H1 (cell line): ENCODE data around the gene EVI2B. TPM values are rescaled to one million over a fixed set of nuclear protein-coding genes. Genes with fewer than 3 reads are reported as not detected.

Source experiments
- CTCF ChIA-PET: fragments of 300-600 bp; sonication (Branson Sonifier 250); formaldehyde crosslinking; loops from one replicate; lab custom pipeline; 2021; ENCODE audit not compliant: partially characterized antibody; lab: Charles Lee
- POLR2A ChIA-PET: fragments of 300-600 bp; sonication (Branson Sonifier 250); formaldehyde crosslinking; loops from one replicate; lab custom pipeline; 2021; ENCODE audit warnings: inconsistent platforms; ENCODE audit not compliant: partially characterized antibody; lab: Charles Lee
- DNase-seq, 2 experiments: peaks; one replicate each; pipeline versions ENCODE4 v3.0.0 to v3.0.0-alpha.2; 2010 to 2022; ENCODE audit warnings: low spot score in 2 of 2, low read depth in 1 of 2, mixed read lengths in 1 of 2
- FAIRE-seq: peaks from 2 replicates; lab custom pipeline; 2011; peaks lifted over from hg19 to GRCh38; lab: Jason Lieb, UNC
- H2AFZ ChIP-seq: 2 replicates; pipeline ENCODE4 v1.8.1; 2012; ENCODE audit warnings: low read length, inconsistent platforms
- H2AK5ac ChIP-seq: 2 replicates; pipeline ENCODE4 v1.6.1; 2013; ENCODE audit warnings: low read depth, low read length
- H2BK120ac ChIP-seq: replicated peaks from 2 replicates; pipeline ENCODE3; 2013; ENCODE audit warnings: low read depth, low read length, inconsistent platforms
- H2BK12ac ChIP-seq: 2 replicates; pipeline ENCODE4 v1.6.1; 2013; ENCODE audit warnings: low read depth, low read length
- H2BK15ac ChIP-seq: 2 replicates; pipeline ENCODE4 v1.6.1; 2013; ENCODE audit warnings: low read length
- H2BK20ac ChIP-seq: 2 replicates; pipeline ENCODE4 v1.6.1; 2013; ENCODE audit warnings: low read length
- H2BK5ac ChIP-seq: 2 replicates; pipeline ENCODE4 v1.6.1; 2013; ENCODE audit warnings: low read depth, low read length
- H3K14ac ChIP-seq: 2 replicates; pipeline ENCODE4 v1.6.1; 2013; ENCODE audit warnings: inconsistent platforms; ENCODE audit not compliant: insufficient read length
- H3K18ac ChIP-seq: 2 replicates; pipeline ENCODE4 v1.6.1; 2013; ENCODE audit warnings: low read length; ENCODE audit errors: extremely low read depth
- H3K23ac ChIP-seq: 2 replicates; pipeline ENCODE4 v1.6.1; 2013; ENCODE audit warnings: inconsistent platforms; ENCODE audit not compliant: insufficient read length
- H3K23me2 ChIP-seq: 2 replicates; pipeline ENCODE4 v1.6.1; 2013; ENCODE audit warnings: low read depth, low read length
- H3K27ac ChIP-seq: 2 replicates; pipeline ENCODE4 v1.6.1; 2011; ENCODE audit warnings: low read depth, low read length, inconsistent platforms
- H3K27me3 ChIP-seq, 4 experiments: replicated peaks in 1 of 4; 1 replicate in 1 of 4; 2 replicates in 3 of 4; pipeline versions ENCODE4 v1.6.1 to v1.8.1; 2011 to 2013; ENCODE audit warnings: low read length in 3 of 4, mild to moderate bottlenecking in 3 of 4, inconsistent platforms in 2 of 4, mixed read lengths in 2 of 4, moderate library complexity in 1 of 4; ENCODE audit not compliant: control insufficient read depth in 3 of 4, insufficient read depth in 3 of 4; ENCODE audit errors: extremely low read depth in 1 of 4
- H3K36me3 ChIP-seq, 4 experiments: 2 replicates each; pipeline versions ENCODE4 v1.6.1 to v1.8.1; 2011 to 2013; ENCODE audit warnings: mild to moderate bottlenecking in 4 of 4, low read length in 3 of 4, moderate library complexity in 2 of 4, control low read depth in 1 of 4, inconsistent platforms in 1 of 4; ENCODE audit not compliant: insufficient read depth in 4 of 4, control insufficient read depth in 2 of 4
- H3K4ac ChIP-seq: replicated peaks from 2 replicates; pipeline ENCODE3; 2013; ENCODE audit warnings: low read length, low read depth, mixed read lengths, inconsistent platforms; ENCODE audit not compliant: insufficient read length
- H3K4me1 ChIP-seq, 4 experiments: replicated peaks in 1 of 4; 1 replicate in 1 of 4; 2 replicates in 3 of 4; pipeline versions ENCODE4 v1.6.1 to v1.8.1; 2011 to 2013; ENCODE audit warnings: low read length in 3 of 4, inconsistent platforms in 2 of 4, mixed read lengths in 1 of 4; ENCODE audit not compliant: insufficient read depth in 4 of 4, control insufficient read depth in 3 of 4
- H3K4me2 ChIP-seq, 2 experiments: 2 replicates each; pipeline versions ENCODE4 v1.6.1 to v1.8.1; 2011 to 2013; ENCODE audit warnings: low read depth in 2 of 2, low read length in 2 of 2, control low read depth in 1 of 2, inconsistent platforms in 1 of 2, mild to moderate bottlenecking in 1 of 2; ENCODE audit not compliant: insufficient read depth in 1 of 2
- H3K4me3 ChIP-seq, 4 experiments: fragments of 200-600, 300-600 bp in 1 of 4; sonication (generic), shearing (Covaris generic), sonication (Bioruptor Twin) in 1 of 4; 2 replicates each; pipeline versions ENCODE4 v1.5.1 to v1.8.1; 2011 to 2016; ENCODE audit warnings: low read length in 4 of 4, low read depth in 3 of 4, control low read depth in 2 of 4, inconsistent platforms in 2 of 4, mild to moderate bottlenecking in 2 of 4, mixed read lengths in 1 of 4, moderate library complexity in 1 of 4; ENCODE audit not compliant: insufficient read depth in 2 of 4; ENCODE audit errors: extremely low read depth in 1 of 4
- H3K56ac ChIP-seq: replicated peaks from 2 replicates; pipeline ENCODE3; 2013; ENCODE audit warnings: low read depth, mild to moderate bottlenecking, mixed read lengths, low read length, inconsistent platforms; ENCODE audit not compliant: insufficient read length
- H3K79me1 ChIP-seq: 2 replicates; pipeline ENCODE4 v1.6.1; 2013; ENCODE audit warnings: low read depth, low read length, control low read depth
- H3K79me2 ChIP-seq, 2 experiments: 2 replicates each; pipeline versions ENCODE4 v1.6.1 to v1.8.1; 2012 to 2013; ENCODE audit warnings: low read length in 2 of 2, mild to moderate bottlenecking in 2 of 2, inconsistent platforms in 1 of 2; ENCODE audit not compliant: insufficient read depth in 2 of 2, control insufficient read depth in 1 of 2
- H3K9ac ChIP-seq, 4 experiments: replicated peaks in 1 of 4; 1 replicate in 1 of 4; 2 replicates in 3 of 4; pipeline versions ENCODE4 v1.6.1 to v1.8.1; 2011 to 2013; ENCODE audit warnings: low read depth in 3 of 4, low read length in 3 of 4, control low read depth in 2 of 4, mild to moderate bottlenecking in 2 of 4, moderate library complexity in 2 of 4, inconsistent platforms in 1 of 4; ENCODE audit errors: extremely low read depth in 1 of 4
- H3K9me3 ChIP-seq, 2 experiments: 2 replicates each; pipeline versions ENCODE4 v1.6.1 to v1.8.1; 2012 to 2013; ENCODE audit warnings: mild to moderate bottlenecking in 2 of 2, moderate library complexity in 2 of 2, control low read depth in 1 of 2, inconsistent platforms in 1 of 2, low read depth in 1 of 2, low read length in 1 of 2, mixed read lengths in 1 of 2; ENCODE audit not compliant: insufficient read depth in 2 of 2
- H4K20me1 ChIP-seq, 2 experiments: replicated peaks in 1 of 2; 2 replicates each; pipeline versions ENCODE3 to v1.8.1; 2011 to 2013; ENCODE audit warnings: inconsistent platforms in 2 of 2, low read length in 2 of 2, mild to moderate bottlenecking in 1 of 2; ENCODE audit not compliant: insufficient read depth in 2 of 2, control insufficient read depth in 1 of 2
- H4K5ac ChIP-seq: 2 replicates; pipeline ENCODE4 v1.6.1; 2013; ENCODE audit warnings: low read length, low read depth, mixed read lengths, inconsistent platforms; ENCODE audit not compliant: insufficient read length
- H4K8ac ChIP-seq: 2 replicates; pipeline ENCODE4 v1.8.0; 2013; ENCODE audit warnings: mild to moderate bottlenecking, moderate library complexity, low read length, inconsistent platforms; ENCODE audit not compliant: insufficient read depth; ENCODE audit errors: extremely low read depth
- H4K91ac ChIP-seq: replicated peaks from 2 replicates; pipeline ENCODE3; 2013; ENCODE audit warnings: low read length, mixed read lengths, inconsistent platforms; ENCODE audit not compliant: insufficient read length
- CHD2 ChIP-seq: IDR thresholded peaks from 2 replicates; pipeline ENCODE4 v1.6.1; 2012; ENCODE audit warnings: low read length, improper control_type of control experiment
- E2F6 ChIP-seq: IDR thresholded peaks from 2 replicates; pipeline ENCODE4 v1.6.1; 2012; ENCODE audit warnings: inconsistent platforms
- MAX ChIP-seq: IDR thresholded peaks from 2 replicates; pipeline ENCODE4 v1.6.1; 2012; ENCODE audit warnings: inconsistent platforms
- RAD21 ChIP-seq, 2 experiments: IDR thresholded peaks in 1 of 2; conservative IDR thresholded peaks in 1 of 2; 2 replicates each; pipeline ENCODE4 v1.6.1; 2011; ENCODE audit warnings: low read depth in 2 of 2, low read length in 2 of 2, improper control_type of control experiment in 1 of 2, inconsistent platforms in 1 of 2, mild to moderate bottlenecking in 1 of 2, moderate library complexity in 1 of 2
- TBP ChIP-seq: IDR thresholded peaks from 2 replicates; pipeline ENCODE4 v1.6.1; 2011; ENCODE audit warnings: low read depth, low read length, improper control_type of control experiment
- WGBS, 2 experiments: shearing (Covaris generic) in 1 of 2; methylation state at CpG; one replicate each; pipeline versions ENCODE4 v1.1.6 to v1.1.7; 2013 to 2015; ENCODE audit warnings: low lambda C conversion rate in 2 of 2, mixed read lengths in 2 of 2, inconsistent platforms in 1 of 2, low coverage in 1 of 2, missing lambda C conversion rate in 1 of 2; ENCODE audit not compliant: insufficient replicate concordance in 2 of 2, insufficient coverage in 1 of 2, insufficient read length in 1 of 2; ENCODE audit errors: extremely low coverage in 1 of 2, missing lambda C conversion rate in 1 of 2; 5-methylcytosine and 5-hydroxymethylcytosine counted together
- polyA plus RNA-seq, 7 experiments: library from polyadenylated mRNA; depleted of rRNA in 3 of 7; stranded (reverse) in 5 of 7; unstranded in 2 of 7; fragments of >200 nt in 5 of 7; fragments of 200-250 nt in 2 of 7; gene quantifications; 1 replicate in 5 of 7; 2 replicates in 1 of 7; 4 replicates in 1 of 7; pipeline versions ENCODE4 v1.2.1 to v1.2.3, GENCODE V29; 2011 to 2013; ENCODE audit warnings: missing spikeins in 2 of 7, mixed read lengths in 2 of 7
- total RNA-seq: library from RNA; stranded (reverse); fragmentation: NEBNext Ultra II Directional; extraction: Animal tissue kit (Norgen Biotek cat#: 25700); gene quantifications from 2 replicates; pipeline ENCODE4 v1.2.1, GENCODE V29; 2021

EVI2B gene
- total and polyA plus RNA-seq, 2 of the 8 experiments (the other 6 are each of a cell fraction or from before 2014, with no cell fraction given): not detected

DNA sequence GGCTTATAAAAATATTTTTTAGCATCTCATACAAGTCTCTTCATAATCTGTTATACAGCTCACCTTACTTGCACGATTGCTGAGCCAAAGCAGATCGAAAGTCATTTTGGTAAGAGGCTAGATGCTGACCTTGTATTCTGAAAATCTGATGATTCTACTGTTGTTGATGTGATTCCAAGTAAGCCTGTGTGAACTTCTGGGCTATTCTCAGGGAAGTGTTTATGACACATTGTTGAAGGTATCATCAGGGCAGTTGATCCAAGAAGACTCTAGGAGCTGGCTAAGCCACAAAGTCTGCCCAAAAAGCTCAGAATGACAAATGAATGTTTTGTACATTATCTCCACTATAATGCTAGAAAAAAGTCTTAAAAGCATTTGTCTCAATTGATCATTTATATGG lies 32.8 kb downstream of the EVI2B start:
- Histone ChIP-seq H2BK15ac (no peak overlapping the region), H2BK5ac (no peak overlapping the region), H3K79me1 (no peaks in the 10 kb centered on the region), H3K14ac (no peak overlapping the region), H3K23ac (no peak overlapping the region), H4K5ac (no peak overlapping the region), H3K9ac (no peak overlapping the region), H3K23me2 (no peaks in the 10 kb centered on the region), H3K9me3 (no peaks in the 10 kb centered on the region), H3K27me3 (no peaks in the 10 kb centered on the region), H4K91ac (no peak overlapping the region), H3K4me3 (no peak overlapping the region), H2BK20ac (no peak overlapping the region), H2AK5ac (no peak overlapping the region), H3K4me1 (peaks cover 0 to 4% (median 3%) of the 10 kb centered on the region in 4 experiments; a peak in 1 of 7 replicates), H3K4ac (no peak overlapping the region), H2AFZ (no peak overlapping the region), H3K4me2 (no peak overlapping the region), H4K8ac (no peak overlapping the region), H3K36me3 (0 out of 8 replicates have a peak, but pooled peaks cover 0 to 6% (median 1%) of the 10 kb centered on the region in 4 experiments), H2BK12ac (no peak overlapping the region), H4K20me1 (no peaks in the 10 kb centered on the region), H3K56ac (no peak overlapping the region), H3K27ac (no peak overlapping the region), H3K79me2 (no peaks in the 10 kb centered on the region), H3K18ac (no peak overlapping the region), H2BK120ac (no peak overlapping the region)
- DNase-seq: no peak
- TF ChIP-seq TBP (no peak), RAD21 (IDR thresholded peaks at IDR 0.05 in 1 of 2, conservative IDR thresholded peaks at IDR 0.05 in 1 of 2; ENCODE audit: low read depth in 2 of 2, low read length in 2 of 2) (no peak), MAX (no peak), E2F6 (no peak), CHD2 (no peak)
- FAIRE-seq: no peak
- 95% methylated on average over 2 of the region's 2 CpGs; no CpG with 5 or more reads in 1 of the 2 experiments for WGBS, 2 experiments
- POLR2A ChIA-PET: interaction anchor here (0.7 kb wide), 1 partner anchor 15 kb away, joined by 3 read pairs; no protein-coding TSS in a partner anchor
- CTCF ChIA-PET: interaction anchor here (1.0 to 1.2 kb wide), 2 partner anchors 11 to 15 kb away, joined by 4 to 5 read pairs; no protein-coding TSS in a partner anchor
